GM12875 (cell line): Measurements from ENCODE around the gene PRDM2.

Experiments
- H3K4me3 ChIP-seq: one replicate; pipeline ENCODE4 v1.5.1; 2011; ENCODE audit warnings: low read depth, low read length, control low read depth
- TF ChIP-seq, protein P1 (sequence below): IDR thresholded peaks from 2 replicates; pipeline ENCODE4 v1.5.1; 2011; ENCODE audit warnings: low read depth, mild to moderate bottlenecking, control low read depth, inconsistent platforms, low read length, moderate library complexity, borderline replicate concordance; ENCODE audit not compliant: insufficient read depth

The PRDM2 gene

DNA sequence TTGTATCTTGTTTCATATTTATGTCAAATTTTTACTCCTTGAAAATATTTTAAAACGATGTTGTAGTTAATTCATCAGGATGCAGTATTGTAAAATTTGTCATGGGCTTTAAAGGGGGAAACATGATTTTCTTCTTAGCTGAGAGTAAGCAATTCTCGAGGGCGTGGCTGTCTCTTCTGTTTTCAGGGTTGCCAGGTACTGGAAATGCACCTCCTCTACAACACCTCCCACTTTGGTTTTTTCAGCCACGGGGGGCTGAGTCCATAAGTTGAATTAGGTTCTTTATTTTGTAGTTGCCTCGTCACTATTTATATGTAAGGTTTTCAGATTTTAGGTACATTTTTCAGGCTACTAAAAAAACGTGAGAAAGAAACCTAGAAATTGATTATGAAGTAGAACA, 64.0 kb downstream of the PRDM2 start:
- TF ChIP-seq, protein P1, sequence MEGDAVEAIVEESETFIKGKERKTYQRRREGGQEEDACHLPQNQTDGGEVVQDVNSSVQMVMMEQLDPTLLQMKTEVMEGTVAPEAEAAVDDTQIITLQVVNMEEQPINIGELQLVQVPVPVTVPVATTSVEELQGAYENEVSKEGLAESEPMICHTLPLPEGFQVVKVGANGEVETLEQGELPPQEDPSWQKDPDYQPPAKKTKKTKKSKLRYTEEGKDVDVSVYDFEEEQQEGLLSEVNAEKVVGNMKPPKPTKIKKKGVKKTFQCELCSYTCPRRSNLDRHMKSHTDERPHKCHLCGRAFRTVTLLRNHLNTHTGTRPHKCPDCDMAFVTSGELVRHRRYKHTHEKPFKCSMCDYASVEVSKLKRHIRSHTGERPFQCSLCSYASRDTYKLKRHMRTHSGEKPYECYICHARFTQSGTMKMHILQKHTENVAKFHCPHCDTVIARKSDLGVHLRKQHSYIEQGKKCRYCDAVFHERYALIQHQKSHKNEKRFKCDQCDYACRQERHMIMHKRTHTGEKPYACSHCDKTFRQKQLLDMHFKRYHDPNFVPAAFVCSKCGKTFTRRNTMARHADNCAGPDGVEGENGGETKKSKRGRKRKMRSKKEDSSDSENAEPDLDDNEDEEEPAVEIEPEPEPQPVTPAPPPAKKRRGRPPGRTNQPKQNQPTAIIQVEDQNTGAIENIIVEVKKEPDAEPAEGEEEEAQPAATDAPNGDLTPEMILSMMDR: no peak
- H3K4me3 ChIP-seq: no peak overlapping the region

DNA sequence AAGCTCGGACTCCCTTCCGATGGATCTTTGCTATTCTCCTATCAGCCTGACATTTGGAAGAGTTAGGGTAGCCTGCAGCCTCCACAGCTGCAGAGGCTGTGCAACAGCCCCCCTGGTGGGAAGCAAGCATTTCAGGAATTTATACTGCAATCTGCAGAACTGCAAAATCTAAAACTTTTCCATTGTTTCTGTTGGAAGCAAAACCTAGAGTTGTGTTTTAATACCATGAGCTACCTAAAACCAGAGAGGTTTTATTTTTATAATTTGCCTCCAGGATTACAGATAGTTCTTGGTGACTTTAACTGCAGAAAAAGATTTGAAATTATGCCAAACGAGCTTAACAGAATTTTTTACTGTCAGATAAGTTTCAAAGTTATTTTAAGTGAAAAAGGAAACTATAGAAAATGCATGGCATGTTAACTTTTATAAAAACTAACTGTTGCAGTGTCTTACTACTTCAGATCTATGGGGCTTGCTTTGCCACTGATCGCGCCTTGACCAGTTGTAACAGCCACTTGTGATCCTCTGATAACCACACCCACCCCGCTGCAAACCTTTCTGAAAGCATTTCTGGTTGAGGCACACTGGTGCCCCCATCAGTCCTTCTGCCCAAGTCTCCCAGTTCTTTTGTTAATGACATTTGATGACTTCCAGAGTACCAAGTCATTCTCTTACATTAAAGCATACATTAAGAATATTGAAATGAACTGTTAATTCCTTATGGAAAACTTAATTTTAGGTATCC, 64.8 kb downstream of the PRDM2 start:
- H3K4me3 ChIP-seq: no peak overlapping the region
- TF ChIP-seq, protein P1: no peak

GRCh38 chr1:13766592-13767564, 66.9 kb downstream of the PRDM2 start:
- H3K4me3 ChIP-seq: no peak overlapping the region
- TF ChIP-seq, protein P1: no peak

DNA sequence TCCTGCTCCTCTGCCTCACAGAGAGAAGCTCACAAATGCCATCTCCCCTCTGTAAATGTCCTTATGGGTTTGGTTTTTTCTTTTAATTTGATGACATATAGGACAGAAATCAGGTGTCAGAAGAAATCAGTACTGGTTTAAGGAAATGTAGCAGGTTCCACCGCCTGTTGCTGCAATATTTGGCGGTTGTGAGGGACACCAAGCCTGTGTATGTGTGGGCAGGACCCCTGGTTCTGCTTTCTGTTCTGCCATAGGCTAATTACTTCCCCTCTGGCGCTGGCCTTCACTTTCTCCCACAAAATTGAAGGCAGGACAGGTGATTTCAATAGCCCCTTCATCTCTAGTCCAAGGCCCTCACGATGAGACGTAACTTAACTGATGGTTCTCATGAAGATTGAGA, 69.2 kb downstream of the PRDM2 start:
- H3K4me3 ChIP-seq: no peak overlapping the region
- TF ChIP-seq, protein P1: no peak

- TF ChIP-seq, protein P1: no peak
- H3K4me3 ChIP-seq: no peak overlapping the region
Measured at GRCh38 chr1:13769830-13770229, 69.8 kb downstream of the PRDM2 start.

GRCh38 chr1:13770743-13771142, 70.8 kb downstream of the PRDM2 start:
- TF ChIP-seq, protein P1: no peak
- no peak overlapping the region for H3K4me3 ChIP-seq
